AG08395 (cell line): ENCODE results near the gene C1S.

Experiments
- DNase-seq: peaks from one replicate; pipeline ENCODE4 v3.0.0; 2012; ENCODE audit warnings: mixed read lengths, low spot score

The C1S gene

DNA sequence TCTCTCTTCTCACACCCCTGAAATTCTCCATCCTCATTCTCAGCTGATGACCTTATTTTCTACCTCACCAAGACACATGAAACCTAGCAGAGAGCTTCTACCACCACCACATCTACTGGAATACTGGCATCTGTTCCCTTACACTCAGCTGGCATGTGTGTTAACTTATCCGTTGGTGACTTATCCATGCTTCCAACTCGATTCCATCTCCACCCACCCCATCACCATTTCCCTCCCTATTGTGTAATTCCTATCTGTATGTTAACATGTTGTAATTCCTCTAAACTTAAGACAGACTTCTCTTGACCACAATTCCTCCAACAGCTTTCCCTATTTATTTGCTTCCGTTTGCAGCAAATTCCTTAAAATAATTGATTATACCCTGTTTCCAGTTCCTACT, 15.4 kb downstream of the C1S start:
- DNase-seq, result peak; percentile 58

DNA sequence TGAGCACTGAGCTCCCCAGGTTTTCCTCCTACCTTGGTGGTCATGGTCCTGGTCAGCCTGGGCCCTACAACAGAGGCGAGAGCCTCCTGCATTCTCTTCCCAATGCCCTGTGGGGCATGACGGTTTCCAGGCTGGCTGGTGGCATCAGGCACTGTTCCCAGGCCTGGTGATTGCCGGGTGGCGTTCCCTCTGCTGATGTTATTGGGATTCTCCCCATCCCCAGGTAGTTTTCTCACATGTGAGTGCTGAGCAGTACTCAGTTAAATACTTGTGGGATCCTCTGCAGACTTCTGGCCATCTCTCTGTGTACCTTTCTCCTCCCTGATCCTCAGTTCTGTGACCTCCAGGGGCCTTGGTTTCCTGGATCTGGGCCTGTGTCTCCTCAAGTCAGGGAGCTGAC, 16.0 kb downstream of the C1S start:
- DNase-seq, result no peak

DNA sequence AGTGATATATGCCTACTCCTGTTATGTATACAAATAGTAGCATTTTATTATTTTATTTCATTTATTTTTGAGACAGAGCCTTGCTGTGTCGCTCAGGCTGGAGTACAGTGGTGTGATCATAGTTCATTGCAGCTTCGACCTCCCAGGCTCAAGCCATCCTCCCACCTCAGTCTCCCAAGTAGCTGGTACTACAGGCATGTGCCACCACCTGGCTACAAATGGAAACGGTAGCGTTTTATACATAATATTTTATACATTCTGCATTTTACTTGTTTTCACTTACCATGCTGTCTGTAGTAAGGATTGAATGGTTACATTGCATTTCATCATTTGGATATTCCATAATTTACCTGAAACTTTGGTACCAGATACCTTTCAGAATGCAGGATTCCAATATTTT, 17.6 kb downstream of the C1S start:
- DNase-seq, result no peak

DNA sequence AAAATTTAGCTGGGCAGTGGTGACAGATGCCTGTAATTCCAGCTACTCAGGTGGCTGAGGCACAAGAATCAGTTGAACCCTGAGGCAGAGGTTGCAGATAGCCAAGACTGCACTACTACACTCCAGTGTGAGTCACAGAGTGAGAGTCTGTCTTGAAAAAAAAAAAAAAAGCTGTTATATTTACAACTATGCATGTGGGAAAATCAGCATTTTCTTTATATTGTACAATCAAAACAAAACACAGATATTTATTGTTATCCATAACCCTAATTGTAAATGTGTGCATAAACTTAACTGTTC, 19.3 kb downstream of the C1S start:
- DNase-seq, result no peak

DNA sequence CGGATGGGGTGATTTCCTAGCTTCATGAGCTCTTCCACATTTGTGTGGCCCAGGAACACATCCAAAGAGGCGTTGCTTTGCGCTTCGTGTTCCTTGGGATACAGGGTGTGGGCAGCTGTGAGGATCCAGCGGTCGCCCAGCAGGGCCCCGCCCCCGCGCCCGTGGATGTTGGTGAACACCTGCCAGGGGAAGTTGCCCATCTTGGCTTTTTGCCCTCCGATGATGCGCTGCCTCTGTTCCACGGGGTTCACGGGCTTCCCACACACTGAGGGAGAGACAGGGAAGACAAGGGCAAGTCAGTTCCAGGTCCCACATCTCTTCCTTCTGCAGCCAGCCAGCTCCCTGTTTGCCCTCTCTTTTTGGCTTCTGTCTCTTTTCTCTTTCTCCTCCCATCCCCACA, 20.5 kb downstream of the C1S start:
- DNase-seq, result no peak

DNA sequence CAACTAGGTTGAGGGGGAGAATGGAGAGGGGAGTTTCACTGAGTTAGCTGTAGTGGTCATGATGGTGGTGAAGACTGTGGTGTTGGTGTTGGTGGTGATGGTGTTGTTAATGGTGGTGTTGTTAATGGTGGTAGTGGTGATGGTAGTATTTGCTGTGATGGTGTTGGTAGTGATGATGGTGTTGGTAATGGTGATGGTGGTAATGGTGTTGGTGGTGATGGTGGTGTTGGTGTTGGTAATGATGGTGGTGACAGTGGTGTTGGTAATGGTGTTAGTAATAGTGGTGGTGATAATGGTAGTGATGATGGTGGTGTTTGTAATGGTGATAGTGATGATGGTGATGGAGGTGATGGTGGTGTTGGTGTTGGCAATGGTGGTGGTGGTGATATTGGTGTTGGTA, 22.6 kb downstream of the C1S start:
- DNase-seq, result no peak

DNA sequence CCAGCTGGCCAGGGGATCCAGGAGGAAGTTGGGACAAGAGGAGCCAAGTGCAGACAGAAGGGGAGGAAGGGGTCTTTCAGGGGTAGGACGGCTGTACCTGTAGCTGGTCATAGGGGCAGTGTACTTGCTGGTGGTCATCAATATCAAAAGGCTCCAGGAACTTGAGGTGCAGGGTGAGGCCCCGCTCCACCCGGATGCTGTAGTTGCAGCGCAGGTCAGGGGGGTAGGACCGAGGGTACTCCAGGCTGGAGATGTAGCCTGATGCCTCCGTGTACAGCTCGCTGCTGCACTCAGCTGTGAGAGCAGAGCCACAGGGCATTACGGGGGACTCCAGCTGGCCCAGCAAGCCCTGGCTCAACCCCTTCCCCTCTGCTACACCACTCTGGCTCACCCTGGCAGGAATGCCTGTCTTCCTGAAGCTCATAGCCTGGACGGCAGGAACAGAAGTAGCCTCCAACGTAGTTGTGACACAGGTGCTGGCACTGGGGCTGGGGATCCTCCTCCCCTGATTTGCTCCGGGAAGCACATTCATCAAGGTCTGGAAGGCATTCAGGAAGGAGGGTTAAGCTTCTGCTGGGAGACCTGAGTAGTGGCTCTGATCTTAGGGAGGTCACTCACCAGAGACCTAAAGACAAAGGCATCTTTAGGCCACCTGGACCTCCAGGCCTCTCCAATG, 28.8 kb downstream of the C1S start:
- no peak for DNase-seq

DNA sequence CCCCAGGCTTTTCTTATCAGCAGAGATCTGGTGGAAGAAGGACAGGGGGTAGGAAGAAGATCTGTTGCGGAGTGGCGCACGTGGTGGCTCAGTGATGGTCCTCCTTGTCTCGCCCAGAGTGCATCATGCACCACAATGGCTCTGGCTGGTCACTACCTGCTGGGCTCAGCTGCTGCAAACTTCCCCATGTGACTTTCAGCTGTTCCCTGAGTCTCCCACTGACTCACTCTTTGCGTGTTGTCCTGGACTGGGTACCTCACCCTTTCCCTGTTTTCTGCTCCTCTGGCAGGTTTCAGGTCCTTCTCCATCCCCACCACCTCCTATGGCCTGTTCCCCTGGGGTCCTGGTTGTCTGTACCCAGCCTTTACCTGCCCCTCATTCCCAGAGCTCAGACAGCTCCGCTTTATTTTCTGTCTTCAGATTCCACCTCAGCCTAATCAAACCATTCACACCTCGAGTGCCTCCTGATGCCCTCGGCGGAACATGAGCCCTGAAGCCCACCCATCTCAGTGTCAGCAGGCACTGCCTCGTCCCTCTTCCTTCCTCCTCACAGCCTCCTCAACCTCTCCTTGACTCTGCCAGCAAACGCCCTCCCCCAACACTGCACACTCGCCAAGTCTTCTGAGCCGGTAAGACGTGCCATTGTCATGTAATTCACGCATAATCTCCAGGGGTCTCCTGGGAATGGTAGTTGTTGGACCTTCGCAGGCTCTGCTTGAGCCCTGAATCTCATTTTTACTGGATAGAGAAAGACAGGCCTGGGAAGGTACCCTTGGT, 29.9 kb downstream of the C1S start:
- DNase-seq, result no peak

DNA sequence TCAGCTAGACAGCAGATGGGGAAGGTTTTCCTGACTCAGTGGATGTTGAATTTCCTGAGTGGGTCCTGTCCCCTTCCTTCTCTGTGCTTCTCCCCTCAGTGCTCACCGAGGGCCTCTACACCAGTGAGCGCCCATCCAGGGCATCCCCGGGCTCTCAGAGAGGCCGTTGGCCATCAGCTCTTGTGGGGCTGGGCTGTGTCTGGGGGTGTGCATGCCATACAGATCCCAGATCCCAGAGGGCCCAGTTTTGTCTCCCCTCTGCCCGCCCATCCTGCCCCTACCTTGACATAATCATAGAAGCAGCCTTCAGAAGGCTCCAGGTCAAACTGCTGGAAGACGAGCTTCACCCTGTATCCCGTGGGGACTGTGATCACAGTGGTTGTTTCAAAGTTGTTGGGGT, 30.7 kb downstream of the C1S start:
- DNase-seq, result no peak

DNA sequence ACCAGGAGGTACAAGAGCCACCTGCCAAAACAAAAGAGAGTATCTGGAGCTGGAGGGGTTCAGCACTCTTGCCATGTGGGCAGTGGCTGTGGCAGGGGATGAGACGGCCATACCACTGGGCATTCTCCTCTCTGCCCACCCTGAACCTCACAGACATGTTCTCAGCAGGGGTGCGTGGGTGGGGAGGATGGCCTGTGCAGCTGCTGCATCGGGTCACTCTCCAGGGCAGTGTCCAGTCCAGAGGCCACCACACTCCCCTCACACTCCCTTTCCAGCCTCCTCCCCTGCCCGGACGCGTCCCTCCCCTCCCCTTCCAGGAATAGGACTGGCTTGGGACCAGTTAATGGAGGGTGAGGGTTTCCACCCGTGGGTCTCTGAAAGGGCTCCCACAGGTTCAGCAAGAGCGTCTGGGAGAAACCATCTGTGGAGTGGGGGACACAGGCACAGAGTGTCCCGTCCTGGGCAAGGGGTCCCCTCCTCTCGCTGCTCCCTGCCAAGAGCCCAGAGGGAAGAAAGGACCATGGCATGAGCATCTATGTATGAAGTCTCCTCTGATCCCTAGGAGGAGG, 31.2 kb downstream of the C1S start:
- peak; percentile 22 for DNase-seq

DNA sequence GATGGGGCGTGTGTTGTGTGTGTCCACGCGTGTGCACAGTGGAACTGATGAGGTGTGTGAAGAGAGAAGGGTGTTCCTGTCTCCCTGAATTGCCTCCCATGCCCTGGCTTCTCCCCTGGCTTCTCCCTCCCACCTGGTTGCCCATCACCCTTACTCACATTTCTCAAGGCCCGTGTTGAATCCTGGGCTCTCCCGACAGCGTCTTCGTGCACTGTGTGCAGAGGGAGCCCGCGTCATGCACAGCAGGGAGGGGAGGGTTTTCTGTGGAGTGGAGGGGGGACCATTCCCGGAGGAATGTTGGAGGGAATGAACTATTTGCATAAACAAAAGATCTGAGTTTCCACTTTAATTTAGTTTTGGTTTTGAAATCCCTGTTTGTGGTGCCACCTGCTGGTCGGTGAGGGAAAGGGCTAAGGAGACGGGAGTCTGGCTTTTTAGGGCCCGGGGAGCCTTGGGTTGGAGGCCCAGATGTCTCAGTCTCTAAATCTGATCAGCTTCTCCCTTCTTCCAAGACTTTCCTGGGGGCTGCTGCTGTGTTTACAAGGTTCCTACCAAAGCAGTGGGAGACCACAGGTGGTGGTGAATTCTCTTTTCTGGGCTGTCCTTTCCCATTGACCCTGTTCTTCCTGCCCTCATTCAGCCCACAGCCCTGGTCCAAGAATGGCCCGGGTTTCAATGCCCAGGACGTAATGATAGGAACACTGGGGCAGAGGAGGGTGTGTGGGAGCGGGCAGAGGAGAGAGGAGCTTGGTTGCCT, 31.9 kb downstream of the C1S start, which contains the start of gene C1R:
Gene C1R (minus strand): TSS at position 217 of the 757 bp plus-strand sequence. CDS start 57 bp downstream, at position 160.
- DNase-seq, result peak; percentile 88

DNA sequence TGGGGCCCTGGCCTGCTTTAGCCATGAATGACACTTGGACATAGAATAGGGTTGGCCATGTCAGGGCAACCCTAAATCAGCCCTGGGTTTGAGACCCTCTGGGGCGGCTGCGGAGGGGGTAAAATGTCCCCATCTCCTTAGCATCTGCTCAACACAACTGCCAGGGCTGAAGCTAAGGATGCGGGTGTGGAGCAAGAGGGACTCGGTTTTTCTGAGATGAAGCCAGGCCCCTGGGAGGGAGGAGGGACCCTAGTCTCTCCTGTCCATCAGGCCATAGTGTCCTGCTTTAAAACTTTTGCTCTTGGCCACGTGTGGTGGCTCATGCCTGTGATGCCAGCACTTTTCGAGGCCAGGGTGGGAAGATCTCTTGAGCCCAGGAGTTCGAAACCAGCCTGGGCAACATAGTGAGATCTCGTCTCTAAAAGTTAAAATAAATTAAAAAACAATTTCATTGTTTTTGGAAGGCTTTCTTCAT, 32.5 kb downstream of the C1S start:
- DNase-seq, result no peak

DNA sequence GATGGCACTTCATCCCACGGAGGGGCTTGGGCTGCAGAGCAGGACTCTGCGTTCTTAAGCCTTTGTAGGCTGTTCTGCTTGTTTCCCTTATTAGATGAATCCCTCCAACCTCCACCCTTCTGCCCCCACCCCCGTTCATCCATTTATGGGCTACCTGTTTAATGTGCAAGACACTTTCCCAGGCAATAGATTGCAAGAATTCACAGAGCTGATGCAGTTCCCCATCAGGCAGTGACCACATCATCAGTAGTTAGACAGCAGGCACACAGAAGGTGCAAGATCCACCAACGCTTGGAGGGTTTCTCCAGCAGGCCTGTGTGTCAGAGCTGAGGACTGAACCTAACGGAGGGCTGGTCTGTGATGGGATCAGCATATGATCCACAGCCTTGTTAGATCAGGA, 33.0 kb downstream of the C1S start:
- no peak for DNase-seq

DNA sequence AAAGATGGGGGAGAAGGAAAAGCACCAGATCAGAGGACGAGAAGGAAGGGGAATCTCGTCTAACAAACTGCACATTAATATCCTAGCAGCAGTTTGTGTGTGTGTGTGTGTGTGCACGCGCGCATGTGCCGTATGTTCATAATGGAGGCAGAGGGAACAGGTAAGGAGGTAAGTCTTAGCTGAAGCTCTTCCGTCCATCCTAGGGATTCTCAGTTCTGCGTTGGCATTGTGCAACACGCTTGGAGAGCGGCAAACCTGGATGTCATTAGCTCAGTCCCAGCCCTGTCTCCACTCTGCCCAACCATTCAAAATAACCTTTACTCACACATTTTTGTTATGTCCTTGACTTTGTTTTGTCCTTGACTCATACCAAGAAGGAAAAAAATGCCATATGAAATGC, 33.4 kb downstream of the C1S start:
- peak; percentile 62 for DNase-seq

DNA sequence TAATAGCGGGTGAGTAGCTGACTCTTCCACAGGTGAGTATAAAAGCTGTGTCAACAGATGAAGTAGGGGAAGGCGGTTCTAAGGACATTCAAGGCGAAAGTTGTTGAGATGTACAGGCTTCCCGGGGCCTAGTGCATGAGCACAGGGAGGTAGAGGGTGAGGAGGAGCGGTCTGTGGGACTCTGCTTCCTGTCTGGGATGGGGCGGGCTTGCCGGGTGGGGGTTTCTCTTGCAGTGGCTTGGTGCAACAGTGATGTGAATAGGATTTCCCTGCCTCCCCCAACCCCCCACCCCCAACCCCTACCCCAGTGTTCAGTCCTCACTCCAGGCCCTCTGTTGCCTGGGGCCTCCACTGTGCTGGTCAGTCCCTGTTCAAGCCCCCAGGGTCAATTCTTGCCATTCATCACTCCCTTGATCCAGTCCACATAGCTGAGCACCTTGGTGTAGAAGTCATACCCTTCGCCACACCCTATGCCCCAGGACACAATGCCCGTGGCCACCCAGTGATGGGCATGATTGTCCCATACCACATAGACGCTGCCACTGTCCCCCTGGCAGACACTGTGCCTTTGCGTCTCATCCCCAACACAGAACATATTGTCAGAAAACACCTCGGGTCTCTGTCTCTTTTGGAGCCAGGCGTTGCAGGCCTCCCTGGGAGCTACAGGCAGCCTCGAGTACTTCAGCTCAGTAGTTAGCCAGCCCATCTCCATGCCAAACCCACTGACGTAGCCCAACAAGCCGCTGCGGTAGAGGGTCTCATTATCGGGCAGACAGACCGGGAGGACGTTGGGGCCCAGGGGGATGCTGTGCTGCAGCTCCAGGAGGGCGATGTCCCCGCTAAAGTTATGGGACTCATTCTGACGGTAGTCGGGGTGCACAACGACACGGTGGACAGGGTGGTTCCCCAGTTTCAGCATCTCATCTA, 35.8 kb downstream of the C1S start:
- DNase-seq, result no peak

DNA sequence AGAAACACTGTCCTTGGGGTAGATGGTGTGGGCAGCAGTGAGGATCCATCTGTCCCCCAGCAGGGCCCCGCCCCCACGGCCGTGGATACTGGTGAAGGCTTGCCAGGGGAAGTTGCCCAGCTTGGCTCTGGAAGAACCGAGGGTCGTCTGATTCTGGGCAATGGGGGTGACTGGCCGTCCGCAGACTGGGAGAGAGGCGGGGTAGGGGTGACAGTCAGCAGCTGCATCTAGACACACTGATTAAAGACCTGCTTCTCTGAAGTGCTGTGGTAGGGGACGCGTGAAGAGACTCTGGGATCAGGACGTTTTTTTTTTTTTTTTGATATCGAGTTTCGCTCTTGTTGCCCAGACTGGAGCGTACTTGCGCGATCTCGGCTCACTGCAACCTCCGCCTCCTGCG, 36.5 kb downstream of the C1S start:
- no peak for DNase-seq

DNA sequence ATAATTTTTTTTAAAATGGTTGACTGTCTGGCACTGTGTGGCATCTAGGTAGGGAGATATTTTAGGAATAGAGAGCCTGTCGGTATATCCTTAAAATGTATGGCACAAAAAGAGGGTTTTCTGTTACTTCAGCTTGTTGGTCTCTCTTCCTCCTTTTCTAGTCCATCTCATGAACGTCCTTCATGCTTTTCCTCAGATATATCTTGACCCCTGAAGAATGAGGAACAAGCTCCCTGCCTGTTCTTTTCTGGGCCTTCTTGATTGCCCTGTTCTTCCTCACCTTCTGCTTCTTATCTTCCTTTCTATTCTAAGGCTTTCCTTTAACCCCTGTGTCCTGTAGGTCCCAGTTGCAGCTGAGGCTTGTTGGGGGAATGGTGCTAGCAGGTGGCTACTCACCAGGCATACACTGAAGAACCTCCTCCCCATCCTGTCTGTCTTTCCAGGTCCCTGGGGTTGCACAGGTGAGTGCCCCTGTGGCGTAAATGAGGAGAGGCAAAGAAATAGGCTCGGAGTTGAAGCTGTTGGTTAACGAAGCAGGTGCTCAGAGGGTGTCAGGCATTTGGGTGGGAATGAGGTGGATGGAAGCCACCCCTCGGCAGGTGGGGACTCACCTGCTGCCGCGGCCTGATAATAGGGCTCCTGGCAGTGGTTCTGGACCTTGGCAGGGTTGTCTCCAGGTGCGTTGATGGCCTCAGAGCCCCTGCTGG, 38.9 kb downstream of the C1S start:
- DNase-seq, result no peak

DNA sequence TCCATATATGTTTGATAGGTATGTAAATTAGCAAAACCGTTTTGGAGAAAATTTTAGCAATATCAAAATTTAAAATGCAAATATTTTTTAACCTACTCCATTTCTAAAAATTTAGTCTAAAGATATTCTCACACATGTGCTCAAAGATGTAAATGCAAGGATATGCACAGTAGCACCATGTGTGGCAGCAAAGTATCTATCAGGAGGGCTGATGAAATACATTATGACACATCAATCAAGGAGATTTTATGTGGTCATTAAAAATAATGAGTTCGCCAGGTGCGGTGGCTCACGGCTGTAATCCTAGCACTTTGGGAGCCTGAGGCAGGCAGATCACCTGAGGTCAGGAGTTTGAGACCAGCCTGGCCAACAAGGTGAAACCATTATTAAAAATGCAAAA, 39.7 kb downstream of the C1S start:
- no peak for DNase-seq

DNA sequence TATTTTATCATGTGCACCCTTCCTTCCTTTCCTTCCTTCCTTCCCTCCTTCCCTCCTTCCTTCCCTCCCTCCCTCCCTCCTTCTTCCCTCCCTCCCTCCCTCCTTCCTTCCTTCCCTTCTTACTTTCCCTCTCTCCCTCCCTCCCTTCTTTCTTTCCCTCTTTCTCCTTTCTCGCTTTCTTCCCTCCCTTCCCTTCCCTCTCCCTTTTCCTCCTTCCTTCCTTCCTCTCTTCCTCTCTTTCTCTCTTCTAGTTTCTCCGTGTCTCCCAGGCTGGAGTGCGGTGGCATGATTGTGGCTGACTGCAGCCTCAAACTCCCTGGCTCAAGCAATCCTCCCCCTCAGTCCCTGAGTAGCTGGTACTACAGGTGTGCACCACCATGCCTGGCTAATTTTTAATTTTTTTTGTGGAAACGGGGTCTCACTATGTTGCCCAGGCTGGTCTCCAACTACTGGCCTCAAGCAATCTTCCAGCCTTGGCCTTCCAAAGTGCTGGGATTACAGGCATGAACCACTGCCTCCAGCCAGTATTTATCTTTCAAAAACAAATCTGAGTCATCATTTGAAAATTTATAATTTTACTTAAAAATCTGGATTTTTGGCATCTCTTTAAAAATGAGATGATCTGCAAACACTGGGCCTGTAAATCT, 40.7 kb downstream of the C1S start:
- DNase-seq, result no peak

DNA sequence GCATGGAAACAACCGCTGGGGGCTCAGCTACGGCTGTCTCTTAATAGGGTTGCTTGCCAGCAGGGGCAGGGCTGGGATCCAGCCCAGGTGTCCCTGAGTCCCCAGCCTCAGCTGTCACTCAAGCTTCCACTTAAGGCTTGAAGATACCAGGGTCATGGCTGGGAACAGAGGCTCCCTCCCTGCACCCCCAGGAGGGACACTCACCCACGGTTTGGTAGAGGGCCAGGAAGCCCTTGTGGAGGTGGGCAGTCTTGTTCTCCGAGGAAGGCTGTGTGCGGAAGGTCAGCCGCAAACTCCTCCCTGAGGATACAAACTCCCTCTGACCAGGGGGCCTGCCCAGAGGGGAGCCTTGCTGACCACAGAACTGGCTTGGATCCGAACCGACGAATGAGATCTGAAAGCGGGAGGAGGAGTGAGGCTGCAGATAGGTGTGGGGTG, 41.2 kb downstream of the C1S start:
- DNase-seq, result no peak
